H9 (cell line): Measurements from ENCODE around the gene RAPGEF6. TPM values are rescaled to one million over a fixed set of nuclear protein-coding genes. Genes with fewer than 3 reads are reported as not detected.

ENCODE experiments used
- DNase-seq: peaks from one replicate; pipeline ENCODE4 v3.0.0-alpha.2; 2017
- H2AFZ ChIP-seq: one replicate; pipeline ENCODE4 v1.6.1; 2013; ENCODE audit warnings: mild to moderate bottlenecking, low read length, control low read depth, moderate library complexity
- H2AK5ac ChIP-seq: 2 replicates; pipeline ENCODE4 v1.6.1; 2013; ENCODE audit warnings: low read length, control low read depth, mixed read lengths; ENCODE audit not compliant: insufficient read length
- H2BK120ac ChIP-seq: one replicate; pipeline ENCODE4 v1.6.1; 2013; ENCODE audit warnings: low read depth, mild to moderate bottlenecking, low read length, control low read depth, inconsistent platforms; ENCODE audit not compliant: poor library complexity, severe bottlenecking
- H2BK12ac ChIP-seq: 2 replicates; pipeline ENCODE4 v1.6.1; 2013; ENCODE audit warnings: low read length, control low read depth, mixed read lengths, low read depth; ENCODE audit not compliant: insufficient read length
- H2BK15ac ChIP-seq: 2 replicates; pipeline ENCODE4 v1.6.1; 2013; ENCODE audit warnings: low read depth, low read length, control low read depth
- H2BK20ac ChIP-seq: one replicate; pipeline ENCODE4 v1.6.1; 2013; ENCODE audit warnings: low read depth, mild to moderate bottlenecking, low read length, control low read depth, inconsistent platforms; ENCODE audit not compliant: poor library complexity, severe bottlenecking
- H2BK5ac ChIP-seq: 2 replicates; pipeline ENCODE4 v1.6.1; 2013; ENCODE audit warnings: low read length, control low read depth, mixed read lengths; ENCODE audit not compliant: insufficient read length
- H3K14ac ChIP-seq: 2 replicates; pipeline ENCODE4 v1.6.1; 2013; ENCODE audit warnings: low read length, control low read depth; ENCODE audit not compliant: insufficient read depth
- H3K18ac ChIP-seq: 2 replicates; pipeline ENCODE4 v1.6.1; 2013; ENCODE audit warnings: low read depth, mild to moderate bottlenecking, mixed read lengths, low read length, control low read depth; ENCODE audit not compliant: insufficient read length
- H3K23ac ChIP-seq: 2 replicates; pipeline ENCODE4 v1.6.1; 2013; ENCODE audit warnings: low read length, control low read depth, mixed read lengths, low read depth; ENCODE audit not compliant: insufficient read length
- H3K23me2 ChIP-seq: 2 replicates; pipeline ENCODE4 v1.6.1; 2013; ENCODE audit warnings: low read depth, mild to moderate bottlenecking, mixed read lengths, low read length, control low read depth; ENCODE audit not compliant: insufficient read length, poor library complexity, severe bottlenecking
- H3K27ac ChIP-seq: 2 replicates; pipeline ENCODE4 v1.5.1; 2013; ENCODE audit warnings: low read length, control low read depth, mixed read lengths, low read depth; ENCODE audit not compliant: insufficient read length
- H3K27me3 ChIP-seq: 2 replicates; pipeline ENCODE4 v1.6.1; 2013; ENCODE audit warnings: low read length, control low read depth, inconsistent platforms; ENCODE audit not compliant: insufficient read depth
- H3K4ac ChIP-seq: 2 replicates; pipeline ENCODE4 v1.6.1; 2013; ENCODE audit warnings: low read depth, mild to moderate bottlenecking, control low read depth, inconsistent platforms, low read length, moderate library complexity
- H3K4me1 ChIP-seq: 2 replicates; pipeline ENCODE4 v1.6.1; 2013; ENCODE audit warnings: low read length, control low read depth, inconsistent platforms; ENCODE audit not compliant: insufficient read depth
- H3K4me2 ChIP-seq: 2 replicates; pipeline ENCODE4 v1.6.1; 2013; ENCODE audit warnings: low read length, control low read depth, mixed read lengths; ENCODE audit not compliant: insufficient read length, insufficient read depth
- H3K56ac ChIP-seq: 2 replicates; pipeline ENCODE4 v1.6.1; 2013; ENCODE audit warnings: low read depth, mild to moderate bottlenecking, mixed read lengths, low read length, control low read depth; ENCODE audit not compliant: insufficient read length
- H3K79me1 ChIP-seq: 2 replicates; pipeline ENCODE4 v1.6.1; 2013; ENCODE audit warnings: low read depth, mild to moderate bottlenecking, moderate library complexity, low read length, control low read depth, inconsistent platforms; ENCODE audit not compliant: insufficient read depth, poor library complexity, severe bottlenecking
- H3K79me2 ChIP-seq: 2 replicates; pipeline ENCODE4 v1.6.1; 2013; ENCODE audit warnings: low read length, control low read depth, inconsistent platforms; ENCODE audit not compliant: insufficient read depth
- H3K9ac ChIP-seq: 2 replicates; pipeline ENCODE4 v1.6.1; 2013; ENCODE audit warnings: low read length, control low read depth, mixed read lengths; ENCODE audit not compliant: insufficient read length; ENCODE audit errors: extremely low read depth
- H3K9me3 ChIP-seq: one replicate; pipeline ENCODE4 v1.6.1; 2013; ENCODE audit warnings: low read depth, low read length, inconsistent platforms; ENCODE audit not compliant: control insufficient read depth
- H3T11ph ChIP-seq: one replicate; pipeline ENCODE4 v1.6.1; 2013; ENCODE audit warnings: mild to moderate bottlenecking, low read length, control low read depth, inconsistent platforms
- H4K20me1 ChIP-seq: one replicate; pipeline ENCODE4 v1.6.1; 2013; ENCODE audit not compliant: control insufficient read depth, insufficient read length, insufficient read depth
- H4K5ac ChIP-seq: 2 replicates; pipeline ENCODE4 v1.6.1; 2013; ENCODE audit warnings: low read depth, mild to moderate bottlenecking, mixed read lengths, low read length, control low read depth; ENCODE audit not compliant: insufficient read length
- H4K8ac ChIP-seq: replicated peaks from 2 replicates; pipeline ENCODE4 v1.6.1; 2013; ENCODE audit warnings: low read length, control low read depth, mixed read lengths, low read depth; ENCODE audit not compliant: insufficient read length
- H4K91ac ChIP-seq: 2 replicates; pipeline ENCODE4 v1.6.1; 2013; ENCODE audit warnings: low read depth, mild to moderate bottlenecking, moderate library complexity, mixed read lengths, low read length, control low read depth; ENCODE audit not compliant: insufficient read length
- H3K27ac Mint-ChIP-seq, 3 experiments: 2 replicates in 2 of 3; 3 replicates in 1 of 3; pipeline ENCODE4 v1.8.0; 2020 to 2021; ENCODE audit warnings: mixed read lengths in 3 of 3, mild to moderate bottlenecking in 1 of 3, moderate library complexity in 1 of 3
- H3K27me3 Mint-ChIP-seq: 2 replicates; pipeline ENCODE4 v1.8.0; 2021; ENCODE audit warnings: low read depth, mild to moderate bottlenecking, moderate library complexity, mixed read lengths
- H3K36me3 Mint-ChIP-seq, 3 experiments: 2 replicates in 2 of 3; 3 replicates in 1 of 3; pipeline ENCODE4 v1.8.0; 2020 to 2021; ENCODE audit warnings: low read depth in 3 of 3, mixed read lengths in 3 of 3; ENCODE audit not compliant: insufficient read depth in 1 of 3
- H3K4me1 Mint-ChIP-seq, 2 experiments: 2 replicates each; pipeline ENCODE4 v1.8.0; 2020; ENCODE audit warnings: mixed read lengths in 2 of 2
- H3K4me3 Mint-ChIP-seq, 2 experiments: 2 replicates in 1 of 2; 3 replicates in 1 of 2; pipeline ENCODE4 v1.8.0; 2020 to 2021; ENCODE audit warnings: mild to moderate bottlenecking in 2 of 2, mixed read lengths in 2 of 2, moderate library complexity in 1 of 2
- H3K9me3 Mint-ChIP-seq, 2 experiments: 2 replicates in 1 of 2; 3 replicates in 1 of 2; pipeline ENCODE4 v1.8.0; 2020; ENCODE audit warnings: mild to moderate bottlenecking in 2 of 2, mixed read lengths in 2 of 2, moderate library complexity in 1 of 2
- CTCF ChIP-seq: fragments of 200-600 bp; sonication (generic); conservative IDR thresholded peaks from 3 replicates; pipeline ENCODE4 v1.8.0; 2021; ENCODE audit warnings: antibody characterized with exemption, mild to moderate bottlenecking
- WGBS: extraction: QIAGEN DNeasy Blood & Tissue Kit; methylation state at CpG from one replicate; pipeline ENCODE4 v1.1.7; 2013; ENCODE audit warnings: missing lambda C conversion rate, low lambda C conversion rate, mixed read lengths; ENCODE audit not compliant: insufficient read length; ENCODE audit errors: extremely low coverage; 5-methylcytosine and 5-hydroxymethylcytosine counted together
- total RNA-seq: library from RNA; stranded (reverse); gene quantifications from 2 replicates; pipeline ENCODE4 v1.2.1, GENCODE V29; 2021

RAPGEF6 gene
- total RNA-seq, 1 experiment from 2014 or later = 19.7 TPM

GRCh38 chr5:131423056-131423455 lies 212.0 kb downstream of the RAPGEF6 start:
- Histone ChIP-seq H3K27me3 (no peaks in the 10 kb centered on the region), H3K4ac (no peak overlapping the region), H2AFZ (no peak overlapping the region), H3K23me2 (no peaks in the 10 kb centered on the region), H3K79me1 (no peaks in the 10 kb centered on the region), H3K79me2 (no peaks in the 10 kb centered on the region), H2BK5ac (no peak overlapping the region), H4K5ac (no peak overlapping the region), H3K4me2 (no peak overlapping the region), H3K14ac (no peak overlapping the region), H3K9ac (no peak overlapping the region), H4K8ac (no peak overlapping the region), H3K56ac (no peak overlapping the region), H3K27ac (no peak overlapping the region), H2BK20ac (no peak overlapping the region), H3K4me1 (no peaks in the 10 kb centered on the region), H2AK5ac (no peak overlapping the region), H2BK12ac (no peak overlapping the region), H4K91ac (no peak overlapping the region), H3T11ph (no peak overlapping the region), H3K9me3 (no peaks in the 10 kb centered on the region), H3K23ac (no peak overlapping the region), H2BK120ac (no peak overlapping the region), H4K20me1 (no peaks in the 10 kb centered on the region), H2BK15ac (no peak overlapping the region), H3K18ac (no peak overlapping the region)
- WGBS = no CpG with 5 or more reads among the region's 2 CpGs
- Mint-ChIP-seq H3K9me3 (no peaks in the 10 kb centered on the region), H3K27me3 (no peaks in the 10 kb centered on the region), H3K27ac (no peak overlapping the region), H3K4me1 (no peaks in the 10 kb centered on the region), H3K36me3 (peaks cover 0 to 32% (median 4%) of the 10 kb centered on the region in 3 experiments; a peak in 3 of 7 replicates), H3K4me3 (no peak overlapping the region)
- no peak for DNase-seq
- peak; percentile 65 for TF ChIP-seq CTCF
